Common myeloid progenitor, CD34-positive (primary cell): Measurements from ENCODE around the gene MSX2.

Source experiments
- CTCF ChIA-PET: fragments of 350-600 bp; sonication (Branson Sonifier 250); formaldehyde crosslinking; loops from one replicate; lab custom pipeline; 2021; ENCODE audit warnings: antibody characterized with exemption; lab: Charles Lee
- POLR2A ChIA-PET: fragments of 350-600 bp; sonication (Branson Sonifier 250); formaldehyde crosslinking; loops from one replicate; lab custom pipeline; 2021; ENCODE audit warnings: antibody characterized with exemption; lab: Charles Lee
- DNase-seq, 3 donors: peaks; one replicate each; pipeline versions ENCODE4 v3.0.0 to v3.0.0-alpha.2; 2013
- H3K27ac ChIP-seq, 2 experiments: 1 replicate in 1 of 2; 2 replicates in 1 of 2; pipeline ENCODE4 v1.7.0; 2013; ENCODE audit warnings: inconsistent platforms in 2 of 2, low read length in 2 of 2, mild to moderate bottlenecking in 2 of 2, low read depth in 1 of 2, moderate library complexity in 1 of 2; ENCODE audit not compliant: severe bottlenecking in 2 of 2, insufficient read depth in 1 of 2, poor library complexity in 1 of 2
- H3K27me3 ChIP-seq, 5 experiments: replicated peaks in 2 of 5; 1 replicate in 3 of 5; 2 replicates in 2 of 5; pipeline versions ENCODE4 v1.6.1 to v1.7.0; 2013; ENCODE audit warnings: low read length in 4 of 5, mild to moderate bottlenecking in 2 of 5, moderate library complexity in 2 of 5, inconsistent platforms in 1 of 5; ENCODE audit not compliant: insufficient read depth in 5 of 5, control insufficient read depth in 4 of 5
- H3K36me3 ChIP-seq, 4 experiments: 1 replicate in 2 of 4; 2 replicates in 2 of 4; pipeline versions ENCODE4 v1.6.1 to v1.7.0; 2013; ENCODE audit warnings: low read length in 3 of 4, control low read depth in 1 of 4, mild to moderate bottlenecking in 1 of 4; ENCODE audit not compliant: control insufficient read depth in 4 of 4, insufficient read depth in 4 of 4
- H3K4me1 ChIP-seq, 4 experiments: 1 replicate in 3 of 4; 2 replicates in 1 of 4; pipeline versions ENCODE4 v1.6.1 to v1.7.1; 2013; ENCODE audit warnings: low read length in 3 of 4, mild to moderate bottlenecking in 3 of 4, control low read depth in 1 of 4, inconsistent platforms in 1 of 4, moderate library complexity in 1 of 4; ENCODE audit not compliant: control insufficient read depth in 4 of 4, insufficient read depth in 4 of 4; ENCODE audit errors: control extremely low read depth in 1 of 4
- H3K4me3 ChIP-seq, 7 experiments: 1 replicate in 4 of 7; 2 replicates in 3 of 7; pipeline versions ENCODE4 v1.5.1 to v1.7.0; 2013; ENCODE audit warnings: mild to moderate bottlenecking in 7 of 7, low read length in 6 of 7, moderate library complexity in 6 of 7, inconsistent platforms in 2 of 7, low read depth in 2 of 7, control low read depth in 1 of 7; ENCODE audit not compliant: insufficient read depth in 4 of 7, control insufficient read depth in 1 of 7; ENCODE audit errors: extremely low read depth in 1 of 7
- H3K9me3 ChIP-seq, 5 experiments: 1 replicate in 4 of 5; 2 replicates in 1 of 5; pipeline versions ENCODE4 v1.6.1 to v1.7.1; 2013; ENCODE audit warnings: low read length in 4 of 5, mild to moderate bottlenecking in 2 of 5, inconsistent platforms in 1 of 5, low read depth in 1 of 5, moderate library complexity in 1 of 5; ENCODE audit not compliant: control insufficient read depth in 4 of 5, insufficient read depth in 2 of 5; ENCODE audit errors: control extremely low read depth in 1 of 5
- WGBS: methylation state at CpG from one replicate; pipeline ENCODE4 v1.1.5; 2013; ENCODE audit not compliant: insufficient coverage; 5-methylcytosine and 5-hydroxymethylcytosine counted together

Gene MSX2

DNA sequence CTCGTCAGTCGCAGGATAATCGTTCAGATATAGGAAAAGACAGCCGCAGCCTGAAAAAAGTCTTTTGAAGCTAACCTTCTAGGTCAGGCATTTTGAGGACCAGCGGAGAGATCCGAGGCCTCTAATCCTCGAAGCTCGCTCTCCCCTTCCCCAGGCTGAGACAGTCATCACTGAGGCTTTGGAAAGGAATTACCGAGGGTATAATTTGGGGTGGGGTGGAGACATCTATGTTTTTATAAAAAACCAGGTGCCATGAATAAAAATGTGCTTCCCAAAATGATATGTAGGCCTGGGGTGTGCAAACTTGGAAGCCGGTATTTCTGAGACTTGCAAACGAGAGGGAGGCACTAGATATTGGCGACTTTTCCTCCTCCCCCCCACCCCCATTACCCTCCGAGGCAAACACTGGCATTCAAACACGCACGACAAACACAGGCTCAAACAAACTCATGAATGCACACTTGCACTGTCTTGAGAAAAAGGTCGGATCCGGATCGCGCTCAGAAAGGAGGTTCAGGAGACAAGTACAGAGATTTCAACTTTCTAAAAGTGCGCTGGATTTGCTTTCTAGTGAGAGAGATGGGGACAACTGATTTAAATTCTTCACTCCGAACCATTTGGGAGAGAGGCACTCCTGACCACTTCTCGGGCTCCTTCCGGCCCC is 935 bp upstream of the MSX2 start:
- WGBS = 8% methylated on average over 20 of the region's 23 CpGs
- Histone ChIP-seq H3K36me3 (no peaks in the 10 kb centered on the region), H3K4me1 (peaks cover 0 to 17% (median 8%) of the 10 kb centered on the region in 4 experiments), H3K4me3 (peak overlapping the region in 4 of 7 experiments; percentile 44 to 70 (median 60)), H3K9me3 (peaks cover 0 to 7% (median 0%) of the 10 kb centered on the region in 5 experiments), H3K27me3 (peaks cover 31 to 99% (median 69%) of the 10 kb centered on the region in 5 experiments), H3K27ac (no peak overlapping the region)
- DNase-seq = no peak
- ChIA-PET CTCF (no interaction called here), POLR2A (no interaction called here)

DNA sequence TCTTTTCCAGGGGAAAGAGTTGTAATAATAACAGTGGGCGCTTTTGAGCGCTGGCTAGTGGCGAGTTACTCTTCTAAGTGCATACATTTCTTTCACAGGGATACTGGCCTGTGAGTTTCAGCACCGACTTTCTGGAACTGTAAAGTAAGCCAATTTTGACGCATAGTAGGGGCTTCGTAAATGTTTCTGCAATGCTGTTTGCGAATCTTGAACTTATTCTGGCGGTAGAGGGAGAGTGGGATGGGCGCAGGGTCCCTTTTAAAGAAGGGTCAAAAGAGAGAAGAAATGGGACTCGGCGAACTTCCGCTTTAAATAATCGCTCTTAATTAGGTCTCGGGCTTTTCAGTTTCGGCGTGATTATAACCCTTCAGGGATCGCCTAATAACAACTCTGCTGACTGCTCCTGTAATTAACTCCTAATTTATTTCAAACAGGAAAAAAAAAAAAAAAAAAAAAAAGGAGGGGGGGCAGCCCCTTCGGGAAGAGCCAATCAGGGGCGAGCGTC is 351 bp upstream of the MSX2 start:
- peak overlapping the region in 5 of 7 experiments; percentile 44 to 70 (median 58) for H3K4me3 ChIP-seq
- ChIA-PET POLR2A (no interaction called here), CTCF (no interaction called here)
- 2% methylated on average over 14 of the region's 20 CpGs for WGBS
- H3K4me1 ChIP-seq = peaks cover 0 to 17% (median 8%) of the 10 kb centered on the region in 4 experiments
- DNase-seq = no peak
- no peaks in the 10 kb centered on the region for H3K36me3 ChIP-seq
- H3K27me3 ChIP-seq = peaks cover 31 to 99% (median 64%) of the 10 kb centered on the region in 5 experiments
- H3K27ac ChIP-seq = no peak overlapping the region
- peaks cover 0 to 7% (median 0%) of the 10 kb centered on the region in 5 experiments for H3K9me3 ChIP-seq

DNA sequence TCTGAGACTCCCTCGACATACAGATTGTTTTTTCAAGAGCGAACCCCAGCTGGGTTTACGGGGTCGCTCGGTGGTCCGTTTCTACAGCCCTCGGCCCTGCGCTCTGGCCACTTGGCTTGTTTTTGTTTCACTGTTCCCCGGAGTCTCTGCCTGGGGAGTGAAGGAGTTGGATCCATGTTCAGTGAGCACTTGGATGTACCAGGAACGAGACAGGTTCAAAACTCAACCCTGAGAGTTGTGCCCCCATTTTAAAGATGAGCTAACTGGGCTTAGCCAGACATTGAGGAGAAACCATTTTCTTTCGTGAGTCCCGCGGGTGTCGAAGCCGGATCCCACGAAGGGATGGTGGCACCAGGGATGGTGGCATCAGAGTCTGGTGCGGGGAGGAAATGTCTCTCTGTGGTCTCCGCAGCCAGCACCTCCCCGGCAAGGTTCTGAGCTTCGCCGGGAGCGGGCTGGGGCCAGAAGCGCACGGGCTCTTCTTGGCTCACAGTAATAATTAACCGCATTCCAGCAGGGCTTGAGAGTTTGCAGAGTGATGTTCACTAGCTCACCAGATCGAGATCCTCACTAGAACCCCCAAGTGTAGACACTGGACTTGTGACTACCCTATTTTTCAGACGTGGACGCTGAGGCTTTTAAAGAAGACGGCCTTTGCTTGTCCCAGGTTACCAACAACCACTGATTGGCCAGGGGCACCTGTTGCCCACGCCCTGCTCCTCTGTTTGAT is 1.0 kb downstream of the MSX2 start:
- Histone ChIP-seq H3K4me3 (peak overlapping the region in 4 of 7 experiments; percentile 29 to 70 (median 48)), H3K36me3 (no peaks in the 10 kb centered on the region), H3K27me3 (peaks cover 26 to 98% (median 56%) of the 10 kb centered on the region in 5 experiments), H3K27ac (no peak overlapping the region), H3K9me3 (peaks cover 0 to 7% (median 0%) of the 10 kb centered on the region in 5 experiments), H3K4me1 (peaks cover 0 to 17% (median 8%) of the 10 kb centered on the region in 4 experiments)
- WGBS = 7% methylated on average over 22 of the region's 30 CpGs
- CTCF ChIA-PET = no interaction called here
- POLR2A ChIA-PET = no interaction called here
- no peak for DNase-seq

DNA sequence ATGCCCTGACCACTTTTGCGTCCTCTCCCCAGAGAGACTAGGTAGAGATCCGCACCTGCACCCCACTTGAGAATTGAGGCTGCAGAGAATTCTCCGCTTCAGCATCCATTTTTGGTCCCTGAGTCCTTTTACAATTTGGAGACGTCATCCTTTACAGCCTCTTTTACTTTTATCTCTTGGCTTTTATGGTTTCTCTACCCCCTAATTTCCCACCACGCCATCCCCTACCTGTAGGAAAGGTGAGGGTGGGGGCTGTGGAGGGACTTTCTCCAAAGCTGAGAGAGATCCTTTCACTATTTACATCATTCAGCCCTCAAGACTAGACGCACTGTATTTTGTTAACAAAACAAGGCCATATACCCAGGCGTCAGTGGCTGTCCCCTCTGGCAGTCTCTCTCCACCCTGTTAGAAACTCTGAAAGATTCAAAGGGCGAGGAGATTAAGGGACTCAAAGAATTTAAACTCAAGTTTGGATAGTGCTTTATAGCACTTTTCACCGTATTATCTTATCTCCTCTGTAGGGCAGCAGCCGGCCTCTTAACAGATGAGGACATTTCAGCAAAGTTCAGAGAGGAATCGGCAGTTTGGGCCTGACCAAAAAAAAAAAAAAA is 1.7 kb downstream of the MSX2 start:
- CTCF ChIA-PET = no interaction called here
- peaks cover 26 to 99% (median 59%) of the 10 kb centered on the region in 5 experiments for H3K27me3 ChIP-seq
- no peak overlapping the region for H3K27ac ChIP-seq
- H3K4me1 ChIP-seq = peaks cover 0 to 15% (median 8%) of the 10 kb centered on the region in 4 experiments
- H3K9me3 ChIP-seq = peaks cover 0 to 7% (median 0%) of the 10 kb centered on the region in 5 experiments
- DNase-seq = no peak
- whole genome bisulfite sequencing = 21% methylated on average over 8 of the region's 11 CpGs
- no peaks in the 10 kb centered on the region for H3K36me3 ChIP-seq
- POLR2A ChIA-PET = no interaction called here
- H3K4me3 ChIP-seq = no peak overlapping the region

DNA sequence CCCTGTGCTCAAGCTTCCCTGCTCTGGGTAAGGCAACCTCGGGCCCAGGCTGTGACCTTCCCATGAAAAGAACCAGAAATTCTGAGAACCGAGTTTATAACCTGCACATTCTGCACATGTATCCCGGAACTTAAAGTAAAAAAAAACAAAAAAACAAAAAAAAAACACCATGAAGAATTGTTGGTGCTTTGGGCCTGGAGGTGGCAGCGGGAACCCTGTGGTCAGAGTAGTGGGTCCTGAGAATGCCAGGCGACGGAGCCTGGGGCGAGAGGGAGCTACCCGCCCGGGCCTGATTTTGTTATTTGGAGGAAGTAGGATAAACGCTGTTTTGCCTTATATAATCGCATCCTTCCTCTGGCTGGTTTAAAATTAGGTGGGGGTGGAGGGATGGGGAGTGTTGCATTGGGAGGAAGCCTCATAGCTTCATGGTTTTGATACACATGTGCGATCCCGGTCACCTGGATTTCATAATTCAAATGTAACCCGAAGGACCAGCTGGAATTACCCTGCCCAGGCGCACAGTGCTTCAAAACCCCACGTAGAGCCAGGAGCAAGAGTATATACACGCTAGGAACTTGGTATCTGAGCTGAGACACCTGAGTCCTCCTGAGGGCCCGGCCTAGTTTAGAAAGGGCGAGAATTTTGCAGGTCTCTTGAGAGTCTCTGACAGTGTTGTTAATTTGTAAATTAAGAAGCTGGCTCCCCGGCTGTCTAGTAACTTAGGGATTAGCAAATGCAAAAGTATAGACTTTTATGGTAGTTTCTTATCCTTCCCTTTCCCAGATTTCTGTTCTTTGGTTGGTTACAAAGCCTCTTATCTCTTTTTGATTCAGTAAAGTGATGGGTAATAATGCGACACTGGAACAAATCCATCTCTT is 2.8 kb downstream of the MSX2 start:
- ChIA-PET POLR2A (no interaction called here), CTCF (no interaction called here)
- Histone ChIP-seq H3K4me1 (peaks cover 0 to 15% (median 9%) of the 10 kb centered on the region in 4 experiments), H3K4me3 (no peak overlapping the region), H3K27me3 (peaks cover 17 to 99% (median 54%) of the 10 kb centered on the region in 5 experiments), H3K9me3 (peaks cover 0 to 7% (median 0%) of the 10 kb centered on the region in 5 experiments), H3K36me3 (no peaks in the 10 kb centered on the region), H3K27ac (no peak overlapping the region)
- WGBS = 23% methylated on average over 18 of the region's 21 CpGs
- DNase-seq = no peak

DNA sequence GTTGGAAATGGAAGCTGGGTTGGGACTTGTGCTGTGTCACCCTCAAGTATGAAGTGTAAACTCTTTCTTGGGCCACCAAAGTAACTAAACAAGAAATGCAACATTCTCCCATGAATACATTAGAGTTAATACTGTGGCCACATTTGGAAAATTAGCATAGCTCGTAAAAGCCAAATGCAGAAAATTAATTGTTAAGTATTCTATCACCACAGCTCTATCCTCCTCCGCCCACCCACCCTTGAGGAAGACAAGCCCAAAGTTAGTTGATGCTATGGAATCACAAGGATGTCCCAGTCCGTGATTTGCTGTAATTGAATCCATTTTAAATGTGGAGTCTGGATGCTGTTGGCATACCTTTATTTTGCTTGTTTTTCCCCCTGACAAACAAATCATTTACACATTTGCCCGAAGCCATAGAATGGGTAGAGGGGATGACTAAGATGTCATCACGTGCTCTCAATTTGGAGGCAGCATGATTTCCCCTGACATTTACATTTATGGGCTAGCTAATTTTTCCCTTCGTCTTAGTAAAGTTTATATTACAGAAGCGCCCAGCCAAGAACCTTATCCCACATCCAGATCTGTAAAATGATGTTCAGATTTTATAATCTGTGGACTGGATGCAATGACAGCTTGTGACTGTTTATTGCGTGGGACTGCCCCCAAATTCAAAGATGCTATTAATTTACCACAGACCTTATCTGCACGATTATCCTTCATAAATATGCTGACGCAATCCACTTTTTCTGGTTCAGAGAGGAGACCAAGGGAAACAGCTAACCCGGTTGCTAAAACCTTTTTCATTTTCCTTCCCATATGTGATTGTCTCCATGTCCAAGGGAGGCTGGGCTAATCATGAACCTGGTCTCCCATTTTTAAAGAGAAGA is 3.7 kb downstream of the MSX2 start:
- Histone ChIP-seq H3K27ac (no peak overlapping the region), H3K4me1 (peaks cover 0 to 17% (median 9%) of the 10 kb centered on the region in 4 experiments), H3K9me3 (peaks cover 0 to 7% (median 0%) of the 10 kb centered on the region in 5 experiments), H3K36me3 (no peaks in the 10 kb centered on the region), H3K4me3 (no peak overlapping the region), H3K27me3 (peaks cover 8 to 99% (median 53%) of the 10 kb centered on the region in 5 experiments)
- ChIA-PET POLR2A (no interaction called here), CTCF (no interaction called here)
- no peak for DNase-seq
- WGBS = 64% methylated on average over 4 of the region's 11 CpGs
